OCI-LY1 (cell line): ENCODE data around the gene PGS1.

ENCODE experiments used
- H2AFZ ChIP-seq: fragments of 200-600 bp; sonication (generic), shearing (Covaris generic); 2 replicates; pipeline ENCODE4 v1.6.0; 2014; ENCODE audit warnings: antibody characterized with exemption, mild to moderate bottlenecking, low read length
- H3F3A ChIP-seq: fragments of 200-600 bp; sonication (generic), shearing (Covaris generic); 2 replicates; pipeline ENCODE4 v1.6.0; 2014; ENCODE audit warnings: mild to moderate bottlenecking, antibody characterized with exemption, low read length, moderate library complexity; ENCODE audit not compliant: insufficient read depth
- H3K27ac ChIP-seq: fragments of 200-600 bp; sonication (generic); 2 replicates; pipeline ENCODE4 v1.5.1; 2014; ENCODE audit warnings: low read length, mixed run types, mild to moderate bottlenecking, low read depth; ENCODE audit not compliant: poor library complexity, severe bottlenecking
- H3K27me3 ChIP-seq: fragments of 200-600 bp; sonication (generic); 2 replicates; pipeline ENCODE4 v1.6.0; 2014; ENCODE audit warnings: antibody characterized with exemption, mild to moderate bottlenecking, low read length, moderate library complexity; ENCODE audit not compliant: insufficient read depth
- H3K36me3 ChIP-seq: fragments of 200-600 bp; sonication (generic); 2 replicates; pipeline ENCODE4 v1.6.1; 2014; ENCODE audit warnings: mild to moderate bottlenecking, antibody characterized with exemption, low read length, moderate library complexity, mixed read lengths; ENCODE audit not compliant: insufficient read depth
- H3K4me1 ChIP-seq: fragments of 200-600 bp; sonication (generic); 2 replicates; pipeline ENCODE4 v1.5.1; 2014; ENCODE audit warnings: mild to moderate bottlenecking, low read length, moderate library complexity; ENCODE audit not compliant: insufficient read depth, severe bottlenecking
- H3K4me2 ChIP-seq: fragments of 200-600 bp; sonication (generic), shearing (Covaris generic); 2 replicates; pipeline ENCODE4 v1.6.1; 2014; ENCODE audit warnings: low read length
- H3K4me3 ChIP-seq: fragments of 200-600 bp; sonication (generic); 2 replicates; pipeline ENCODE4 v1.5.1; 2014; ENCODE audit warnings: low read length, low read depth, mild to moderate bottlenecking, mixed read lengths; ENCODE audit not compliant: poor library complexity, severe bottlenecking
- H3K79me2 ChIP-seq: fragments of 200-600 bp; shearing (Covaris generic); 2 replicates; pipeline ENCODE4 v1.6.1; 2016; ENCODE audit warnings: mixed run types, low read length, mixed read lengths; ENCODE audit not compliant: insufficient read depth
- H3K9ac ChIP-seq: fragments of 200-600 bp; sonication (generic), shearing (Covaris generic); 2 replicates; pipeline ENCODE4 v1.6.1; 2014; ENCODE audit warnings: mild to moderate bottlenecking, low read length, mixed read lengths
- H3K9me2 ChIP-seq: fragments of 200-600 bp; sonication (generic), shearing (Covaris generic); 2 replicates; pipeline ENCODE4 v1.6.1; 2014; ENCODE audit warnings: low read depth, mild to moderate bottlenecking, low read length, mixed read lengths
- H3K9me3 ChIP-seq: fragments of 200-600 bp; shearing (Covaris generic); 2 replicates; pipeline ENCODE4 v1.6.1; 2014; ENCODE audit warnings: low read length, mixed read lengths
- H4K20me1 ChIP-seq: fragments of 200-600 bp; sonication (generic), shearing (Covaris generic); 2 replicates; pipeline ENCODE4 v1.6.0; 2016; ENCODE audit warnings: mild to moderate bottlenecking, low read length; ENCODE audit not compliant: insufficient read depth
- CTCF ChIP-seq: fragments of 200-600 bp; sonication (generic), shearing (Covaris generic); IDR thresholded peaks from 2 replicates; pipeline ENCODE4 v1.5.1; 2017; ENCODE audit warnings: mild to moderate bottlenecking, antibody characterized with exemption, low read length, moderate library complexity, mixed read lengths
- EZH2 ChIP-seq: fragments of 200-600 bp; sonication (generic), shearing (Covaris generic); IDR thresholded peaks from 2 replicates; pipeline ENCODE4 v1.8.0; 2017; ENCODE audit warnings: borderline replicate concordance, mixed run types, mild to moderate bottlenecking, antibody characterized with exemption, low read length, moderate library complexity, mixed read lengths

Gene PGS1

GRCh38 chr17:78346605-78347250, 31.7 kb upstream of the PGS1 start:
- Histone ChIP-seq H3F3A (no peaks in the 10 kb centered on the region), H2AFZ (no peak overlapping the region), H3K36me3 (no peaks in the 10 kb centered on the region), H3K4me3 (no peak overlapping the region), H4K20me1 (no peaks in the 10 kb centered on the region), H3K4me2 (no peak overlapping the region), H3K9me3 (no peaks in the 10 kb centered on the region), H3K27me3 (no peaks in the 10 kb centered on the region; the same call in 1 of the 2 replicates), H3K9me2 (no peaks in the 10 kb centered on the region), H3K27ac (no peak overlapping the region), H3K9ac (no peak overlapping the region), H3K4me1 (peaks cover 15% of the 10 kb centered on the region), H3K79me2 (no peaks in the 10 kb centered on the region)
- no peak for TF ChIP-seq EZH2
- no peak for TF ChIP-seq CTCF

GRCh38 chr17:78347453-78347852, 31.0 kb upstream of the PGS1 start:
- Histone ChIP-seq H3K4me3 (no peak overlapping the region), H3K4me2 (no peak overlapping the region), H3K9ac (no peak overlapping the region), H3K9me2 (no peaks in the 10 kb centered on the region), H3K9me3 (no peaks in the 10 kb centered on the region), H3K4me1 (peaks cover 17% of the 10 kb centered on the region), H4K20me1 (no peaks in the 10 kb centered on the region), H3K27me3 (no peaks in the 10 kb centered on the region; the same call in 1 of the 2 replicates), H3K79me2 (no peaks in the 10 kb centered on the region), H3F3A (no peaks in the 10 kb centered on the region), H3K27ac (no peak overlapping the region), H3K36me3 (no peaks in the 10 kb centered on the region), H2AFZ (no peak overlapping the region)
- TF ChIP-seq EZH2 (no peak), CTCF (no peak)

- H3K4me2 ChIP-seq: no peak overlapping the region
- H3K27me3 ChIP-seq: no peaks in the 10 kb centered on the region; the same call in 1 of the 2 replicates
- TF ChIP-seq CTCF (no peak), EZH2 (no peak)
- H3K4me3 ChIP-seq: no peak overlapping the region
- H3K9ac ChIP-seq: no peak overlapping the region
- H3K36me3 ChIP-seq: no peaks in the 10 kb centered on the region
- no peaks in the 10 kb centered on the region for H3K79me2 ChIP-seq
- H2AFZ ChIP-seq: no peak overlapping the region
- no peaks in the 10 kb centered on the region for H3F3A ChIP-seq
- no peaks in the 10 kb centered on the region for H4K20me1 ChIP-seq
- H3K9me3 ChIP-seq: no peaks in the 10 kb centered on the region
- no peaks in the 10 kb centered on the region for H3K9me2 ChIP-seq
- H3K4me1 ChIP-seq: peaks cover 15% of the 10 kb centered on the region
- H3K27ac ChIP-seq: no peak overlapping the region
Observed at GRCh38 chr17:78348055-78348770, 30.2 kb upstream of the PGS1 start.
